ENCODE results near the gene RBM26. TPM values are rescaled to one million over a fixed set of nuclear protein-coding genes. Genes with fewer than 3 reads are reported as not detected.
A peak's percentile ranks its signal among the peaks of the same experiment; 100 is the strongest.

The RBM26 gene
- total RNA-seq, 2 experiments from 2014 or later: 55.8 to 69.5 TPM

DNA sequence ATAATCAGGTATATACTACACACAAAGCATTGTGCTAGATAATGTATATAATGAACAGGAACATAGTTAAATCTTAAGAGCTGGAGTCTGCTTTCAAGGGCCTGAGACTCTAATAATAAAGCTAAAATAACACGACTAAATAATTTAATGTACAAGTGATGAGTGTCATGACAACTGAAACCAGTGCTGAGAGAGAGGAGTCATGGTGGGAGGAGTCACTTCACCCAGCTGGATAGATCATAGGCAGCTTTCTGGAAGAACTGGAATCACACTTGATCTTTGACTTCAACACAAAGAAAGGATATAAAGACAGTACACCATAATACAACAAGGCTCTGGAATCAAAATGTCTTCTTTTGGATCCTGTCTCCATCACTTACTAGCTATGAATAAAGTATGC is 7.1 kb downstream of the RBM26 start:
- H3K4me1 Mint-ChIP-seq: peaks cover 56% of the 10 kb centered on the region
- no peak overlapping the region for H3K27ac Mint-ChIP-seq
- peaks cover 15% of the 10 kb centered on the region for H3K9me3 Mint-ChIP-seq
- no peaks in the 10 kb centered on the region for H3K27me3 Mint-ChIP-seq
- H3K4me3 Mint-ChIP-seq: no peak overlapping the region
- POLR2A ChIA-PET: no interaction called here
- no peak for DNase-seq
- peaks cover 78% of the 10 kb centered on the region for H3K36me3 Mint-ChIP-seq (ENCODE audit: low read depth)
- CTCF ChIA-PET: interaction anchor here (0.8 to 1.5 kb wide), 5 partner anchors 11 to 133 kb away, joined by 3 to 7 read pairs (median 3); no protein-coding TSS in a partner anchor

DNA sequence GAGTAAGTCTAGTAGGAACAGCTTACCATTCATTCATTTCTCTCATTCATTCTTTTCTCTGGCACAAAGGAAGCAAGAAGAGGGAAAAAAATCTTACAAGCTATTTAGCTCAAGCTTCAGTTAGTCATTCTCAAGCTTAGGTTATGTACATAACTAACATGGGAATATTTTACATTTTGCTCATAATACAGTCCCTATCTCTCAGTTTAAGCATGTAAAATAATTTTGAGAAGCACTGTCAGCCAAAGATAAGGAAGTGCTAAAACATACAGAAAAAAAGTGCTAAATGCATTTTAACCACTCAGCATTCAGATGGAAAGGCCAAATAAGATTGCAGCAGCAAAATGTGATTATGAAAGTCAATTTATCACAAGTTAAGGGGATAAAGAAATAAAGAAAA is 7.9 kb downstream of the RBM26 start:
- no peak overlapping the region for H3K4me3 Mint-ChIP-seq
- POLR2A ChIA-PET: no interaction called here
- CTCF ChIA-PET: interaction anchor here (1.0 to 1.5 kb wide), 4 partner anchors 10 to 115 kb away, joined by 3 to 4 read pairs (median 4); no protein-coding TSS in a partner anchor
- no peak overlapping the region for H3K27ac Mint-ChIP-seq
- no peak for DNase-seq
- H3K4me1 Mint-ChIP-seq: peaks cover 64% of the 10 kb centered on the region
- peaks cover 15% of the 10 kb centered on the region for H3K9me3 Mint-ChIP-seq
- H3K27me3 Mint-ChIP-seq: no peaks in the 10 kb centered on the region
- H3K36me3 Mint-ChIP-seq (ENCODE audit: low read depth): peaks cover 79% of the 10 kb centered on the region

DNA sequence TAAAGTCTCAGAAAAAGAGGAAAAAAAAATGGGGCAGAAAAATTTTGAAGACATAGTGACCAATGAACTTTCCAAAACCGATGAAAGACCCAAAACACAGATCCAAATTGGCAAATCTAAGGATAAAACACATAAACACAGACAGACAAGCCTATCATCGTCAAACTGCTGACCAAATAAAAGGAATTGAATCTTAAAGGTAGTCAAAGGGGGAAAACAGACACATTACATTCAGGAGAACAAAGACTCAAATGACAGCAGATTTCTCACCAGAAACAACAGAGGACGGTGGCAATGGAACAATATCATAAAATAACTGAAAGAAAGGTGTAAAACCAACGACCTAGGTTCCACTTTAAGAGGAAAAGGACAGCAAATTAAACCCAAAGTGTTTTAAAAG is 10.2 kb downstream of the RBM26 start:
- Mint-ChIP-seq H3K4me1 (peaks cover 66% of the 10 kb centered on the region), H3K27ac (no peak overlapping the region), H3K27me3 (no peaks in the 10 kb centered on the region), H3K9me3 (peaks cover 15% of the 10 kb centered on the region), H3K4me3 (no peak overlapping the region), H3K36me3 (ENCODE audit: low read depth) (peaks cover 61% of the 10 kb centered on the region)
- CTCF ChIA-PET: no interaction called here
- DNase-seq: no peak
- POLR2A ChIA-PET: no interaction called here

DNA sequence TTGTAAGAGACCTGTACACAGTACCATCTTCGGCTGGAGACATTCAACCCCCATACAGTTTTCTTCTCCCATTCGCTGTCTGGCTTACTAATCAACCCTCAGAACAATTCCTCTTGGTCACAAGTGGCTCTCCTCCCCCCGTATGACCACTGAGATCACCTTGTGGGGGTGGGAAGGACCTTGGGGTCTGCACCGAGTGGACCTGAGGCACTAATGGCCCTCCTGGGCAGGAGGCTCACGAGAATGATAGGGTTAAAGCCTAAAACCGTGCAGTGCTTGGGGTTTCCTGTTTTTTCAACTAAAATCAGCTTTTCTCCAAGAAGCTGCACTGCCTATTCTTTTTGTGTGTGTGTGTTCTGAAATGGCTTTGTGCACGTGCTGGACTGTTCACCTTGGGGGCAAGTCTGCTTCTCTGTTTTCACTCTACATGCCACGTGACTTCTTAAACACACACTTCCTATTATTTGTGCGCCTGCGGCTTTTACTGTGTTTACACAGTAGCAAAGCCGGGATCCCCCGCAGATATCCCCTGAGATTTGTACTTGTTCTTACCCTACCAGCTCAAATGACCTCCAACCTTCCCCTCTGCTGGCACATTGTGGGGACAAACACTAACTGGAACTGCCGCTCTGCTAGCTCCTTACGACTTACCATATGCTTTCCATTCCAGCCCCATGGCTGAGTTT is 12.3 kb downstream of the RBM26 start:
- Mint-ChIP-seq H3K4me1 (peaks cover 52% of the 10 kb centered on the region), H3K27me3 (no peaks in the 10 kb centered on the region), H3K4me3 (peak overlapping the region; percentile 40), H3K36me3 (ENCODE audit: low read depth) (peaks cover 43% of the 10 kb centered on the region), H3K9me3 (peaks cover 15% of the 10 kb centered on the region), H3K27ac (peak overlapping the region; percentile 67)
- ChIA-PET CTCF (interaction anchor here (1.3 to 2.3 kb wide), 2 partner anchors 13 to 107 kb away, joined by 4 to 9 read pairs; partner anchors contain the start of gene RBM26), POLR2A (no interaction called here)
- DNase-seq: peak; percentile 58

DNA sequence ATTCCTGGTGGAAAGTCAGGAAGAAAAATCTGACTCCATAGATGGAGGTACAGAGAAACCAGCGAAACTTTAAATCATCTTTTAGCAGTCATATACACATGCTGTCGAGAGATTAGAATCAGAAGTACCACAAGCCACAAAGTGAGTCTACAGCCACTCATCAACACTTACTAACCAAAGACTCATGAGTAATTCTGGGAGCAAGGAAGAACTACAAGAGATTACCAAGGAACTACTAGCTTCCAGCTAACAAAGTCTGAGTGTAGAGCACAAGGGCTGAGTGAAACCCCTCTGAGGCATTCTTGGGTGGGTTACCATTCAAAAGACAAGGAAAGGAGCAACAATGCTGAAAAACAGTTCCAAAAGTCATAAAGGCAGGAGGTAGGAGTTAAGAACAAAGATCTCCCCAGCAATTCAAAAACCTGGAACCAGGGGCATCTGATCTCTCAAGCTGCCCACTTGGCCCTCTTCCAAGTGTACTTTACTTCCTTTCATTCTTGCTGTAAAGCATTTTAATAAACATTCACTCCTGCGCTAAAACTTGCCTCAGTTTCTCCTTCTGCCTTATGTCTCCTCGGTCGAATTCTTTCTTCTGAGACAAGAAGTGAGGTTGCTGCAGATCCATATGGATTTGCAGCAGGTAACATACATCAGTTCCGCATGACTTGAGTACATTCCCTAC is 13.0 kb downstream of the RBM26 start:
- peak overlapping the region; percentile 40 for H3K4me3 Mint-ChIP-seq
- ChIA-PET CTCF (interaction anchor here (1.3 to 2.3 kb wide), 2 partner anchors 13 to 108 kb away, joined by 4 to 9 read pairs; partner anchors contain the start of gene RBM26), POLR2A (interaction anchor here (0.5 kb wide), 1 partner anchor 10 kb away, joined by 8 read pairs; no protein-coding TSS in a partner anchor)
- H3K9me3 Mint-ChIP-seq: peaks cover 15% of the 10 kb centered on the region
- peak overlapping the region; percentile 67 for H3K27ac Mint-ChIP-seq
- H3K4me1 Mint-ChIP-seq: peaks cover 52% of the 10 kb centered on the region
- H3K27me3 Mint-ChIP-seq: no peaks in the 10 kb centered on the region
- peaks cover 43% of the 10 kb centered on the region for H3K36me3 Mint-ChIP-seq (ENCODE audit: low read depth)
- peak; percentile 49 for DNase-seq

DNA sequence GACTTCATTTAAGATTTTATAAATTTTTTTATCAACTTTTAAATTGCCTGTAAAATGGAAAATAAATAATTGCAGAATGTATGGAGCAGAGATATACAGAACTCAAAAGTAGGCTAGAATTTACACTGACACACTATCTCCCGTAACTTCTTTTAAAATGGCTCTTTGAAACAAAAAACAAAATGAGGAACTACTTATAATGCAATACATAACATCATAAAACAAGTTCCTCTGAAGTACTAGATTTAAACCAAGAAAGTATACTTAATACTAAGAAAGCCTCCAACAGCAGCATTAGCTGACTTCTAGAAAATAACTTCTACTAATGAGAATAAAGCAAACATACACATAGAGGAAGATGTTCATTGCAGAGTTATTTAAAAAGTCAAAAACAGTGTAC is 17.0 kb downstream of the RBM26 start:
- H3K27me3 Mint-ChIP-seq: no peaks in the 10 kb centered on the region
- ChIA-PET CTCF (no interaction called here), POLR2A (no interaction called here)
- no peak overlapping the region for H3K27ac Mint-ChIP-seq
- no peaks in the 10 kb centered on the region for H3K9me3 Mint-ChIP-seq
- peaks cover 65% of the 10 kb centered on the region for H3K4me1 Mint-ChIP-seq
- no peak overlapping the region for H3K4me3 Mint-ChIP-seq
- peaks cover 11% of the 10 kb centered on the region for H3K36me3 Mint-ChIP-seq (ENCODE audit: low read depth)
- no peak for DNase-seq

DNA sequence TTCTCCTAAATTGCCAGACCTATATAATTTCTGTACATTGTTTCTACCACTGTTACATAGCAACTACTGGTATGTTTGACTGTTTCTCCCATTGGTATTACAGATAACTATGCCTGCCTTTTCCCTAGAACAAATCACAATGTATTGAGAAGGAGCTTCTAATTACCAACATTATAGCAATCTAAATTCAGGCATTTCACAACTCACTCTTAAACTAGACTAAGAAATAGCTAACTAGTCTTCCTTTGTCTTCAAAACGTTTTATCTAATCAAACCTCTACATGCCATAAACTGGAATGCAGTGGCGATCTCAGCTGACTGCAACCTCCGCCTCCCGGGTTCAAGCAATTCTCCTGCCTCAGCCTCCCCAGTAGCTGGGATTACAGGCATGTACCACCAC is 18.2 kb downstream of the RBM26 start:
- CTCF ChIA-PET: interaction anchor here (0.9 kb wide), 1 partner anchor 10 kb away, joined by 4 read pairs; no protein-coding TSS in a partner anchor
- POLR2A ChIA-PET: interaction anchor here (0.6 kb wide), 1 partner anchor 14 kb away, joined by 4 read pairs; no protein-coding TSS in a partner anchor
- H3K27ac Mint-ChIP-seq: no peak overlapping the region
- peaks cover 63% of the 10 kb centered on the region for H3K4me1 Mint-ChIP-seq
- peaks cover 12% of the 10 kb centered on the region for H3K36me3 Mint-ChIP-seq (ENCODE audit: low read depth)
- H3K4me3 Mint-ChIP-seq: no peak overlapping the region
- no peaks in the 10 kb centered on the region for H3K9me3 Mint-ChIP-seq
- no peak for DNase-seq
- H3K27me3 Mint-ChIP-seq: no peaks in the 10 kb centered on the region

DNA sequence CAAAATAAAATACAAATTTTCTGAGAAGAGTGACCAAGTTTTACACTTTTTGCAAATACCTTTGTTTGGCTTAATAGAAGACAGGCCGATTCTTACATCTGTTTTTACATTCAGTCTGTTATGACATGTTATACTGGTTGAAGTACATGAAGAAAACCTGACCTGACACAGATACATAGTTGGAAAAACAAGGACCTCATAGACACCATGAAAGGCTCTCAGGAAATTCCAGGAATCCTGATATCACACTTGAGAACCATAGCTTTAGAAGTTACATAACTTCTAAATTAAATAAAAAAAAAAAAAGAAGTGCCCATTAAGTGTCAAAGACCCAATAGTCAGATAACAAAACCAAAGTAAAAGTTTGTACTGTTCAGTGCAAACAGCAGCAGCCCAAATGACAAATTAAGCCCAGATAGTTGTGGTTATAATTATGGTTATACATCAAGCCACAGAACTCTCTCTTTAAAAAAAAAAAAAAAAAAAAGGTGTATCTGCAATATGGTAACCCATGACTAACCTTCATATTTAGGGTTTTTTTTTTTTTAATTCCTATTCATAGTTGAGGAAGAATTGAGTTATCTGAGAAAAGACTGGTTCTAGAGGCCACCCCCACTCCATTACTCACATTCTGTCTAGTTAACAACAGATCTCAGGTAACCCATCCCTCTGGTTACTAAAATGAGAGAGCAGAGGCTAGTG is 19.8 kb downstream of the RBM26 start:
- ChIA-PET CTCF (no interaction called here), POLR2A (no interaction called here)
- no peak for DNase-seq
- H3K4me1 Mint-ChIP-seq: peaks cover 66% of the 10 kb centered on the region
- no peak overlapping the region for H3K4me3 Mint-ChIP-seq
- H3K36me3 Mint-ChIP-seq (ENCODE audit: low read depth): peaks cover 12% of the 10 kb centered on the region
- no peak overlapping the region for H3K27ac Mint-ChIP-seq
- no peaks in the 10 kb centered on the region for H3K27me3 Mint-ChIP-seq
- no peaks in the 10 kb centered on the region for H3K9me3 Mint-ChIP-seq

DNA sequence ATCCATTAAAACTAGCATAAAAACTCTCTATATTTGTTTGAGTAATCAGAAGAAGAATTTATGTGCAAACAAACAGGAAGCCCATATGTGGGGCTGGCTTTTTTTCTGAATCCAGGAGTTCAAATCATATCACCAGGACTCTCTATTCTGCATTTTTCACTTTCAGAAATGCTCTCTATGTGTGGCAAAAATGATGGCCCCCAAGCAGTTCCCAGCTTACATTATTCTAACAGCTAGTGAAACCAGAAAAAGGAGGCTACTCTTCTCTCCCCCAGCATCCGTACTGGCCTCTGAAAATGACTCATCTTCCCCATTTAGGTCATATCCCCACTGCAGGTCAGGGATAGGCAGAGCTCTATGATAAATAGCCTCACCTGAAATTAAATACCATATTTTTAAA is 20.4 kb downstream of the RBM26 start:
- peak; percentile 14 for DNase-seq
- ChIA-PET CTCF (no interaction called here), POLR2A (no interaction called here)
- Mint-ChIP-seq H3K4me3 (no peak overlapping the region), H3K27me3 (no peaks in the 10 kb centered on the region), H3K36me3 (ENCODE audit: low read depth) (peaks cover 15% of the 10 kb centered on the region), H3K27ac (no peak overlapping the region), H3K4me1 (peaks cover 66% of the 10 kb centered on the region), H3K9me3 (no peaks in the 10 kb centered on the region)

DNA sequence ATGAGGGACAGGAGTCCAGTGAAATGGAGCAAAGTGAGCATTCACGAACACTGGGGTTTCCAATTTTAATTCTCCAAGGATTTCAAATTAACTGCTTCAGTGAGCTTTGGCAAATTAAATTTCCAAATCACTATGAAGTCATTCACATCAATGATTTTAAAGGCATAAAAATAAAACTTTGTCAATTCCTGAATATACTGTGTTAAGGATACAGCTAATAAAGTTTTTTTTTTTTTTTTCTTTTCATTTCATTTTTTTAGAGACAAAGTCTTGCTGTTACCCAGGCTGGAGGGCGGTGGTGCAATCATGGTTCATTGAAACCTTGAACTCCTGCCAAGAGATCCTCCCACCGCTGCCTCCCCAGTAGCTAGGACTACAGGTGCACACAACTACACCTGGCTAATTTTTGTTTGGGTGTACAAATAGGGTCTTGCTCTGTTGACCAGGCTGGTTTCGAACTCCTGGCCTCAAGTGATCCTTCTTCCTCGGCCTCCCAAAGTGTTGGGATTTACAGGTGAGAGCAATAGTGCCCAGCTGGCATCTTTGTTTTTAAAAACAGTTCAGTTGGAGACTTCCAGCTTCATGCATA is 21.9 kb downstream of the RBM26 start:
- Mint-ChIP-seq H3K27ac (no peak overlapping the region), H3K27me3 (no peaks in the 10 kb centered on the region), H3K36me3 (ENCODE audit: low read depth) (peaks cover 18% of the 10 kb centered on the region), H3K4me1 (peaks cover 64% of the 10 kb centered on the region), H3K9me3 (no peaks in the 10 kb centered on the region), H3K4me3 (no peak overlapping the region)
- no peak for DNase-seq
- ChIA-PET POLR2A (no interaction called here), CTCF (no interaction called here)

DNA sequence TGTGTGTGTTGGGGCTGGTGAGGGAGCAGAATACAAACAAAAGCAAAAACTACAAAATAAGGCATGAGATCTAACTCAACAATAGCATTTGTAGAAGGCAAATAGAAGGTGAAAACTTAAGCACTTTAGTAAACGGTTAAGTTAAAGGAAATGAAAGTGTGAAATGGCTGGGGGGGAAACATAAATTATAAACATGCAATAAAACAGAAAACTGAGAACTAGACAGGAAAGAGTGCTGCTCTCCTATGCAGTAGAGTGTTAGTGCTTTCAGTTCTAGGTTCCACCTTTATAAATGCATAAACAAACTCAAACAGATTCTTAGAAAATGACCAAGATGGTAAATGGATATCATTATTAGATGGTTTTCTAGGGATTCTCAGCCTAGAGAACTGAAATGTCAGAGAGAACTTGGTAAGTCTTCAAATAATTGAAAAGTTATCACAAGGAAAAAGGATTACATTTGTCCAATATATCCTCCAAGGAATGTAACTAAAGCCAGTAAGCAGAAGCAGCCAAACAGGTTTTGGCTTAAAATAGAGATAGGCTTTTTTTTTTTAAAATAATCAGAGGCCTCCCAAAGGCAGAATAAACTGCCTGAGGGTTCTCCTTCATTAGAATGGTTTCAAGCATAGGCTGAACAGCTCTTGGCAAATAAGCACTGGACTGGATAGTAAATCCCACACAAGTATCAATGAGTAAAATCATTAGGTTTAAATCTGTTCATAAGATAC is 23.3 kb downstream of the RBM26 start:
- H3K36me3 Mint-ChIP-seq (ENCODE audit: low read depth): peaks cover 17% of the 10 kb centered on the region
- H3K27ac Mint-ChIP-seq: peak overlapping the region; percentile 25
- POLR2A ChIA-PET: no interaction called here
- peak overlapping the region; percentile 6 for H3K4me3 Mint-ChIP-seq
- CTCF ChIA-PET: interaction anchor here (0.7 kb wide), 1 partner anchor 41 kb away, joined by 3 read pairs; no protein-coding TSS in a partner anchor
- H3K27me3 Mint-ChIP-seq: no peaks in the 10 kb centered on the region
- DNase-seq: no peak
- H3K9me3 Mint-ChIP-seq: no peaks in the 10 kb centered on the region
- peaks cover 54% of the 10 kb centered on the region for H3K4me1 Mint-ChIP-seq

DNA sequence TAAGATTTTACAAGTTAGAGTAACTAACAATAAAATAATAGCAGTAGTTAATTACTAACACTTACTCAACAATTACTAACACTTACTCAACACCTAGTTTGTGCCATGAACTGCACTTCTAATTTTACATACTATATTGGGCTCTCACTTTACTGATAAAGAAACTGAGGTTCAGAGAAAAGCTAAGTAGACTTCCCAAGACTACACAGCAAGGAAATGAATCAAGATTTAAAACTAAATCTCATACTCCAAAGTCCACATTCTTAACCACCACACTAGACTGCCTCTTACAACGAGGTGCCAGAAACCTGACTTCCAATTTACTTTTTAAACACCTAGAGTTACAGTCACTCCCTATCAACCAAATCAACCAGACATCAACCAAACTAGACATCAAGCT is 25.1 kb downstream of the RBM26 start:
- no peak overlapping the region for H3K27ac Mint-ChIP-seq
- H3K27me3 Mint-ChIP-seq: no peaks in the 10 kb centered on the region
- H3K4me3 Mint-ChIP-seq: no peak overlapping the region
- no peak for DNase-seq
- H3K36me3 Mint-ChIP-seq (ENCODE audit: low read depth): peaks cover 23% of the 10 kb centered on the region
- CTCF ChIA-PET: interaction anchor here (1.9 kb wide), 1 partner anchor 10 kb away, joined by 7 read pairs; no protein-coding TSS in a partner anchor
- no peaks in the 10 kb centered on the region for H3K9me3 Mint-ChIP-seq
- peaks cover 40% of the 10 kb centered on the region for H3K4me1 Mint-ChIP-seq
- POLR2A ChIA-PET: no interaction called here

Measured in activated CD4-positive, alpha-beta T cell treated with anti-CD3 and anti-CD28 coated beads, Interleukin-2, amount 10 ng/mL, durations not matched to agents 7 days and 5 days (primary cell).